Measurements from ENCODE around the gene SYNGR3. TPM values are rescaled to one million over a fixed set of nuclear protein-coding genes. Genes with fewer than 3 reads are reported as not detected.
A peak's percentile ranks its signal among the peaks of the same experiment; 100 is the strongest.

SYNGR3 gene
- total and polyA plus RNA-seq, 5 donors from 2014 or later, result 0.82 to 3.2 (median 1.4) TPM; not detected in 1

GRCh38 chr16:1990351-1991134 is 773 bp downstream of the SYNGR3 start:
- DNase-seq, result peak in 1 of 3 donors; percentile 39
- Mint-ChIP-seq H3K36me3 (no peaks in the 10 kb centered on the region), H3K4me3 (peak overlapping the region; percentile 80 to 91 (median 83)), H3K9me3 (peaks cover 0 to 2% (median 0%) of the 10 kb centered on the region in 7 donors), H3K27me3 (peaks cover 22% of the 10 kb centered on the region), H3K4me1 (peaks cover 0 to 29% (median 13%) of the 10 kb centered on the region in 4 donors), H3K27ac (peak overlapping the region in 2 of 3 donors; percentile 14 to 90)
- Histone ChIP-seq H3K27ac (ENCODE audit: insufficient read depth, low read length, poor library complexity, severe bottlenecking) (no peak overlapping the region), H3K4me1 (ENCODE audit: control insufficient read depth, insufficient read depth, low read length, poor library complexity, severe bottlenecking) (peaks cover 20% of the 10 kb centered on the region), H3K36me3 (ENCODE audit: control insufficient read depth, insufficient read depth, low read length) (no peaks in the 10 kb centered on the region), H3K27me3 (ENCODE audit: control insufficient read depth, insufficient read depth, low read length) (peaks cover 6% of the 10 kb centered on the region), H3K9me3 (ENCODE audit: control insufficient read depth in 2 of 2, low read length in 2 of 2) (no peaks in the 10 kb centered on the region), H3K4me3 (ENCODE audit: low read depth, low read length) (peak overlapping the region; percentile 48)
- no peak for ATAC-seq (ENCODE audit: low read depth in 2 of 2)

GRCh38 chr16:1991135-1991551 is 1.4 kb downstream of the SYNGR3 start:
- peaks cover 22% of the 10 kb centered on the region for H3K27me3 Mint-ChIP-seq
- peaks cover 0 to 29% (median 13%) of the 10 kb centered on the region in 4 donors for H3K4me1 Mint-ChIP-seq
- Histone ChIP-seq H3K4me3 (ENCODE audit: low read depth, low read length) (peak overlapping the region; percentile 61), H3K4me1 (ENCODE audit: control insufficient read depth, insufficient read depth, low read length, poor library complexity, severe bottlenecking) (peaks cover 20% of the 10 kb centered on the region), H3K36me3 (ENCODE audit: control insufficient read depth, insufficient read depth, low read length) (no peaks in the 10 kb centered on the region), H3K9me3 (ENCODE audit: control insufficient read depth in 2 of 2, low read length in 2 of 2) (no peaks in the 10 kb centered on the region), H3K27me3 (ENCODE audit: control insufficient read depth, insufficient read depth, low read length) (peaks cover 6% of the 10 kb centered on the region), H3K27ac (ENCODE audit: insufficient read depth, low read length, poor library complexity, severe bottlenecking) (peak overlapping the region; percentile 77)
- H3K36me3 Mint-ChIP-seq, result no peaks in the 10 kb centered on the region
- peak overlapping the region; percentile 26 to 90 (median 74) for H3K27ac Mint-ChIP-seq
- peaks cover 0 to 2% (median 0%) of the 10 kb centered on the region in 7 donors for H3K9me3 Mint-ChIP-seq
- peak; percentile 35 to 56 (median 36) for DNase-seq
- H3K4me3 Mint-ChIP-seq, result peak overlapping the region; percentile 80 to 91 (median 83)
- ATAC-seq (ENCODE audit: low read depth in 2 of 2), result peak in 1 of 2 donors; percentile 17

DNA sequence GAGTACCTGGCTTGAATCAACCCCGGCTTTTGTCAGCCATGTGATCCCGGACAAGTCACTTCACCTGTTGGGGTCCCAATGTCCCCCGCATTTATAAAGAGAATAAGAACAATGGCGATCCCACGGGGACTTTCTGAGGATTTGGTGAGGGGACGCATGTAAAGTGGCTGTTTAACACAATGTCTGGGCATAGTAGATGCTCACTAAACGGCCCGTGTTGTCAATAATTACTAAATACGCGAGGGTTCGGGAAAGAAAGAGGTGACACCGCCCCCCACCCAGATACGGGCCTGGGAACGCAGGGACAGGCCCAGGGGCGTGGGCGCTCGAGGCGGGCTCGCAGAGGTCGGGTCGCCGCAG is 1.8 kb downstream of the SYNGR3 start:
- no peak for ATAC-seq (ENCODE audit: low read depth in 2 of 2)
- Histone ChIP-seq H3K4me1 (ENCODE audit: control insufficient read depth, insufficient read depth, low read length, poor library complexity, severe bottlenecking) (peaks cover 20% of the 10 kb centered on the region), H3K27ac (ENCODE audit: insufficient read depth, low read length, poor library complexity, severe bottlenecking) (peak overlapping the region; percentile 77), H3K9me3 (ENCODE audit: control insufficient read depth in 2 of 2, low read length in 2 of 2) (no peaks in the 10 kb centered on the region), H3K4me3 (ENCODE audit: low read depth, low read length) (peak overlapping the region; percentile 61), H3K27me3 (ENCODE audit: control insufficient read depth, insufficient read depth, low read length) (peaks cover 6% of the 10 kb centered on the region), H3K36me3 (ENCODE audit: control insufficient read depth, insufficient read depth, low read length) (no peaks in the 10 kb centered on the region)
- Mint-ChIP-seq H3K4me3 (peak overlapping the region; percentile 80 to 91 (median 83)), H3K9me3 (peaks cover 0 to 2% (median 0%) of the 10 kb centered on the region in 7 donors), H3K4me1 (peaks cover 0 to 29% (median 12%) of the 10 kb centered on the region in 4 donors), H3K36me3 (no peaks in the 10 kb centered on the region), H3K27me3 (peaks cover 21% of the 10 kb centered on the region), H3K27ac (peak overlapping the region; percentile 26 to 90 (median 74))
- peak in 1 of 3 donors; percentile 22 for DNase-seq

DNA sequence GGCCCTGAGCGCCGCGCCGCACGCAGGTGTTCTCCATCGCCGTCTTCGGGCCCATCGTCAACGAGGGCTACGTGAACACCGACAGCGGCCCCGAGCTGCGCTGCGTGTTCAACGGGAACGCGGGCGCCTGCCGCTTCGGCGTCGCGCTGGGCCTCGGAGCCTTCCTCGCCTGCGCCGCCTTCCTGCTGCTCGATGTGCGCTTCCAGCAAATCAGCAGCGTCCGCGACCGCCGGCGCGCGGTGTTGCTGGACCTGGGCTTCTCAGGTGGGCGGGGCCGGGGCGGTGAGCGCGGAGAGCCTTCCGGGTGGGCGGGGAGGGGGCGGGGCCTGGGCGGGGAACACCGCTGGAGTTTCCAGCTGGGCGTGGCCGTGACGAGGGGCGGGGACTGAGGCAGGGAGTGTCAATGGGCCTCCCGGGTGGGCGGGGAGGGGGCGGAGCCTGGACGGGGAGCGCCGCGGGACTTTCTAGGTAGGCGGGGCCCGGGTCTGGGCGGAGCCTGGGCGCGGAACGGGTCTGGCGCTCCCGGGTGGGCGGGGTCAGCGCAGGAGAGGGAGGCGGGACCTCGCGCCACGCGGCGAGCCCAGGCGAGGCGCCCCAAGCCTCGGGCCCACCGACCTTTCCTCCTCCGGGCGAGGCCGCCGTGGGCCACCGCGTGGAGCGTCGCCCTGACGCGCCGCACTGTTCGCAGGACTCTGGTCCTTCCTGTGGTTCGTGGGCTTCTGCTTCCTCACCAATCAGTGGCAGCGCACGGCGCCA is 2.4 kb downstream of the SYNGR3 start:
- Histone ChIP-seq H3K4me3 (ENCODE audit: low read depth, low read length) (no peak overlapping the region), H3K4me1 (ENCODE audit: control insufficient read depth, insufficient read depth, low read length, poor library complexity, severe bottlenecking) (peaks cover 20% of the 10 kb centered on the region), H3K9me3 (ENCODE audit: control insufficient read depth in 2 of 2, low read length in 2 of 2) (no peaks in the 10 kb centered on the region), H3K27ac (ENCODE audit: insufficient read depth, low read length, poor library complexity, severe bottlenecking) (peak overlapping the region; percentile 77), H3K36me3 (ENCODE audit: control insufficient read depth, insufficient read depth, low read length) (no peaks in the 10 kb centered on the region), H3K27me3 (ENCODE audit: control insufficient read depth, insufficient read depth, low read length) (peaks cover 6% of the 10 kb centered on the region)
- peak overlapping the region; percentile 70 to 91 (median 82) for H3K4me3 Mint-ChIP-seq
- H3K27me3 Mint-ChIP-seq, result peaks cover 17% of the 10 kb centered on the region
- peaks cover 0 to 2% (median 0%) of the 10 kb centered on the region in 7 donors for H3K9me3 Mint-ChIP-seq
- peak; percentile 90 to 98 (median 92) for DNase-seq
- peak; percentile 80 to 83 for ATAC-seq (ENCODE audit: low read depth in 2 of 2)
- H3K4me1 Mint-ChIP-seq, result peaks cover 0 to 29% (median 10%) of the 10 kb centered on the region in 4 donors
- H3K27ac Mint-ChIP-seq, result peak overlapping the region; percentile 5 to 26 (median 25)
- peaks cover under 1% of the 10 kb centered on the region for H3K36me3 Mint-ChIP-seq

DNA sequence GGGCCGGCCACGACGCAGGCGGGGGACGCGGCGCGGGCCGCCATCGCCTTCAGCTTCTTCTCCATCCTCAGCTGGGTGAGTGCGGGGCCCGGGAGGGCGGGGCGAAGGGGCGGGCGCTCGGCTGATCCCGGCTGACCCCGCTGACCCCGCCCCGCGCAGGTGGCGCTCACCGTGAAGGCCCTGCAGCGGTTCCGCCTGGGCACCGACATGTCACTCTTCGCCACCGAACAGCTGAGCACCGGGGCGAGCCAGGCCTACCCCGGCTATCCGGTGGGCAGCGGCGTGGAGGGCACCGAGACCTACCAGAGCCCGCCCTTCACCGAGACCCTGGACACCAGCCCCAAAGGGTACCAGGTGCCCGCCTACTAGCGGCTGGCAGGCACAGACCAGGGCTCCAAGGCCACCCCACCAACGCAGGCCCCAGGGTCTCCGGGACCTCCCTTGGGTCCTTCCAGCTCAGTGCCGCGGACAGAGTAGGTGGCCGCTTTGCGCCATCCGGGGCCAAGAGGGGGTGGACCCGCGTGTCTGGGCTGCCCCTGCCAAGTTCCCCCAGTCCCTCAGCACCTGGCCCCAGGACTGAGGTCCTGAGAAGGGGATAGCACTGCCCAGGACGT is 3.0 kb downstream of the SYNGR3 start:
- Histone ChIP-seq H3K27ac (ENCODE audit: insufficient read depth, low read length, poor library complexity, severe bottlenecking) (peak overlapping the region; percentile 77), H3K36me3 (ENCODE audit: control insufficient read depth, insufficient read depth, low read length) (no peaks in the 10 kb centered on the region), H3K4me1 (ENCODE audit: control insufficient read depth, insufficient read depth, low read length, poor library complexity, severe bottlenecking) (peaks cover 20% of the 10 kb centered on the region), H3K4me3 (ENCODE audit: low read depth, low read length) (no peak overlapping the region), H3K27me3 (ENCODE audit: control insufficient read depth, insufficient read depth, low read length) (peaks cover 6% of the 10 kb centered on the region), H3K9me3 (ENCODE audit: control insufficient read depth in 2 of 2, low read length in 2 of 2) (no peaks in the 10 kb centered on the region)
- peak overlapping the region in 1 of 3 donors; percentile 47 for H3K27ac Mint-ChIP-seq
- peaks cover 16% of the 10 kb centered on the region for H3K27me3 Mint-ChIP-seq
- H3K4me3 Mint-ChIP-seq, result peak overlapping the region in 1 of 4 donors; percentile 15
- peaks cover 4% of the 10 kb centered on the region for H3K36me3 Mint-ChIP-seq
- ATAC-seq (ENCODE audit: low read depth in 2 of 2) (no peak), DNase-seq (no peak)
- peaks cover 0 to 29% (median 11%) of the 10 kb centered on the region in 4 donors for H3K4me1 Mint-ChIP-seq
- peaks cover 0 to 2% (median 0%) of the 10 kb centered on the region in 7 donors for H3K9me3 Mint-ChIP-seq

DNA sequence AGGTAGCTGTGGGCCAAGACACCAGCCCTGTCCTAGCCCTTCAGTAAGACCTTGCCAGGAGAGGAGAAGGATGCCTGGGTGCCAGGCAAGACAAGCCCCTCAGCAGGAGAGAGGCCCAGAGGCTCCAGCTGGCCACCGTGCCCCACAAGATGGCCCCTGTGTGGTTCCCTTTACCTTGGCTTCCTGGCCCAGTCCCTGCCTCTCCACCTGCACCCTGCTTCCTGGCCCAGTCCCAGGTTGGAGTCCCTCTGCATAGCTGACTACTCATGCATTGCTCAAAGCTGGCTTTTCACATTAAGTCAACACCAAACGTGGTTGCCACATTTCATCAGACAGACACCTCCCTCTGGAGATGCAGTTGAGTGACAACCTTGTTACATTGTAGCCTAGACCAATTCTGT is 4.0 kb downstream of the SYNGR3 start:
- peaks cover 0 to 26% (median 11%) of the 10 kb centered on the region in 4 donors for H3K4me1 Mint-ChIP-seq
- ATAC-seq (ENCODE audit: low read depth in 2 of 2), result peak in 1 of 2 donors; percentile 4
- Histone ChIP-seq H3K4me1 (ENCODE audit: control insufficient read depth, insufficient read depth, low read length, poor library complexity, severe bottlenecking) (peaks cover 20% of the 10 kb centered on the region), H3K27ac (ENCODE audit: insufficient read depth, low read length, poor library complexity, severe bottlenecking) (peak overlapping the region; percentile 18), H3K36me3 (ENCODE audit: control insufficient read depth, insufficient read depth, low read length) (peaks cover 2% of the 10 kb centered on the region), H3K4me3 (ENCODE audit: low read depth, low read length) (no peak overlapping the region), H3K9me3 (ENCODE audit: control insufficient read depth in 2 of 2, low read length in 2 of 2) (no peaks in the 10 kb centered on the region), H3K27me3 (ENCODE audit: control insufficient read depth, insufficient read depth, low read length) (peaks cover 3% of the 10 kb centered on the region)
- H3K36me3 Mint-ChIP-seq, result peaks cover 9% of the 10 kb centered on the region
- peak overlapping the region; percentile 43 to 47 (median 47) for H3K27ac Mint-ChIP-seq
- H3K4me3 Mint-ChIP-seq, result peak overlapping the region; percentile 52 to 87 (median 62)
- H3K27me3 Mint-ChIP-seq, result peaks cover 11% of the 10 kb centered on the region
- H3K9me3 Mint-ChIP-seq, result no peaks in the 10 kb centered on the region
- no peak for DNase-seq

All from CD4-positive, CD25-positive, alpha-beta regulatory T cell (primary cell).